Trophoblast cell (in vitro differentiated cells and primary cell): Measurements from ENCODE around the gene MARK1.

Experiments used
- DNase-seq, 2 donors: peaks; one replicate each; pipeline ENCODE4 v3.0.0-alpha.2; 2016
- H2AFZ ChIP-seq: 2 replicates; pipeline ENCODE4 v1.6.1; 2013; ENCODE audit warnings: low read length, moderate library complexity, mild to moderate bottlenecking; ENCODE audit not compliant: insufficient read depth, poor library complexity
- H2AK5ac ChIP-seq: 2 replicates; pipeline ENCODE4 v1.6.1; 2013; ENCODE audit warnings: mild to moderate bottlenecking, low read length
- H2BK120ac ChIP-seq: 2 replicates; pipeline ENCODE4 v1.6.1; 2013; ENCODE audit warnings: low read length, mild to moderate bottlenecking, moderate library complexity; ENCODE audit not compliant: insufficient read depth, poor library complexity
- H2BK12ac ChIP-seq: 2 replicates; pipeline ENCODE4 v1.6.1; 2013; ENCODE audit warnings: mild to moderate bottlenecking, low read length, moderate library complexity
- H2BK5ac ChIP-seq: 2 replicates; pipeline ENCODE4 v1.6.1; 2013; ENCODE audit warnings: low read length, low read depth, moderate library complexity, mild to moderate bottlenecking; ENCODE audit not compliant: poor library complexity
- H3K14ac ChIP-seq: 2 replicates; pipeline ENCODE4 v1.6.1; 2013; ENCODE audit warnings: mild to moderate bottlenecking, low read length
- H3K18ac ChIP-seq: 2 replicates; pipeline ENCODE4 v1.6.1; 2013; ENCODE audit warnings: mild to moderate bottlenecking, low read length
- H3K23ac ChIP-seq: 2 replicates; pipeline ENCODE4 v1.6.1; 2013; ENCODE audit warnings: low read length
- H3K27ac ChIP-seq: 2 replicates; pipeline ENCODE4 v1.5.1; 2013; ENCODE audit warnings: low read depth, mild to moderate bottlenecking, inconsistent platforms, low read length, moderate library complexity
- H3K27me3 ChIP-seq: 2 replicates; pipeline ENCODE4 v1.6.1; 2013; ENCODE audit warnings: inconsistent platforms, mild to moderate bottlenecking, low read length, moderate library complexity; ENCODE audit not compliant: insufficient read depth
- H3K36me3 ChIP-seq, 2 experiments: 1 replicate in 1 of 2; 2 replicates in 1 of 2; pipeline ENCODE4 v1.6.1; 2013; ENCODE audit warnings: low read length in 2 of 2, mild to moderate bottlenecking in 2 of 2, moderate library complexity in 1 of 2; ENCODE audit not compliant: insufficient read depth in 2 of 2, control insufficient read depth in 1 of 2
- H3K4ac ChIP-seq: 2 replicates; pipeline ENCODE4 v1.6.1; 2013; ENCODE audit warnings: low read depth, mild to moderate bottlenecking, low read length, moderate library complexity
- H3K4me1 ChIP-seq, 2 experiments: 1 replicate in 1 of 2; 2 replicates in 1 of 2; pipeline ENCODE4 v1.6.1; 2013; ENCODE audit warnings: low read length in 2 of 2, mild to moderate bottlenecking in 2 of 2, moderate library complexity in 1 of 2; ENCODE audit not compliant: insufficient read depth in 2 of 2, control insufficient read depth in 1 of 2
- H3K4me2 ChIP-seq: 2 replicates; pipeline ENCODE4 v1.6.1; 2013; ENCODE audit warnings: inconsistent platforms, mild to moderate bottlenecking, low read length, moderate library complexity
- H3K4me3 ChIP-seq: 2 replicates; pipeline ENCODE4 v1.5.1; 2013; ENCODE audit warnings: mild to moderate bottlenecking, low read depth, low read length, inconsistent platforms
- H3K79me1 ChIP-seq: one replicate; pipeline ENCODE4 v1.6.1; 2013; ENCODE audit warnings: low read length
- H3K79me2 ChIP-seq: 2 replicates; pipeline ENCODE4 v1.6.1; 2013; ENCODE audit warnings: low read length, mild to moderate bottlenecking; ENCODE audit not compliant: control insufficient read depth, insufficient read depth, poor library complexity
- H3K9ac ChIP-seq: 2 replicates; pipeline ENCODE4 v1.6.1; 2013; ENCODE audit warnings: mild to moderate bottlenecking, low read length
- H3K9me3 ChIP-seq: 2 replicates; pipeline ENCODE4 v1.6.1; 2013; ENCODE audit warnings: low read depth, mild to moderate bottlenecking, control low read depth, inconsistent platforms, low read length; ENCODE audit not compliant: insufficient read depth
- H4K12ac ChIP-seq: 2 replicates; pipeline ENCODE4 v1.6.1; 2013; ENCODE audit warnings: low read depth, mild to moderate bottlenecking, low read length, moderate library complexity
- H4K8ac ChIP-seq: 2 replicates; pipeline ENCODE4 v1.6.1; 2013; ENCODE audit warnings: low read depth, mild to moderate bottlenecking, low read length, moderate library complexity
- H4K91ac ChIP-seq: one replicate; pipeline ENCODE4 v1.6.1; 2013; ENCODE audit warnings: low read depth, mild to moderate bottlenecking, low read length, moderate library complexity
- WGBS: extraction: QIAGEN DNeasy Blood & Tissue Kit; methylation state at CpG from one replicate; pipeline ENCODE4 v1.1.7; 2013; ENCODE audit warnings: missing lambda C conversion rate; ENCODE audit not compliant: insufficient read length, insufficient coverage; ENCODE audit errors: extremely low coverage; 5-methylcytosine and 5-hydroxymethylcytosine counted together

The MARK1 gene

DNA sequence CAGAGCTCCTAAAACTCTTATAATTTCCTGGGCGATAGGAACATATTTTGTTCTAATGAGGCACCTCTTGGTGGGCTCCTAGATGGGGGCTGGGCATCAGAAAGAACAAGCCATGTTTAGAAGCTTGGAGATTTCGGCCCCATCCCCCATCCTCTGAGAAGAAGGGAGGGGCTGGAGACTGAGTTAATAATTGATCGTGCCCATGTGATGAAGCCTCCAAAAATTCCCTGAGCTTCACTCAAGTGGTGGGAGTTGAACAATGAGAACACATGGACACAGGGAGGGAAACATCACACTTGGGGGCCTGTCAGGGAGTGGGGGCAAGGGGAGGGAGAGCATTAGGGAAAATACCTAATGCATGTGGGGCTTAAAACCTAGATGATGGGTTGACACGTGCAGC is 180.3 kb downstream of the MARK1 start:
- no peak overlapping the region for H3K27ac ChIP-seq
- no peak overlapping the region for H2BK12ac ChIP-seq
- no CpG with 5 or more reads among the region's 4 CpGs for WGBS
- no peaks in the 10 kb centered on the region for H3K79me1 ChIP-seq
- no peak overlapping the region for H4K91ac ChIP-seq
- no peak overlapping the region for H4K12ac ChIP-seq
- no peaks in the 10 kb centered on the region for H3K4me1 ChIP-seq
- no peaks in the 10 kb centered on the region for H3K27me3 ChIP-seq
- H3K14ac ChIP-seq, result no peak overlapping the region
- H3K9me3 ChIP-seq, result peaks cover 2% of the 10 kb centered on the region
- H3K79me2 ChIP-seq, result no peaks in the 10 kb centered on the region
- H3K9ac ChIP-seq, result no peak overlapping the region
- no peak overlapping the region for H3K4me3 ChIP-seq
- no peak overlapping the region for H4K8ac ChIP-seq
- H2AK5ac ChIP-seq, result no peak overlapping the region
- no peak for DNase-seq
- no peaks in the 10 kb centered on the region for H3K36me3 ChIP-seq
- H2BK5ac ChIP-seq, result no peak overlapping the region
- H3K4me2 ChIP-seq, result no peak overlapping the region
- H3K23ac ChIP-seq, result no peak overlapping the region
- H3K18ac ChIP-seq, result no peak overlapping the region
- no peak overlapping the region for H2BK120ac ChIP-seq
- no peak overlapping the region for H2AFZ ChIP-seq
- H3K4ac ChIP-seq, result no peak overlapping the region

DNA sequence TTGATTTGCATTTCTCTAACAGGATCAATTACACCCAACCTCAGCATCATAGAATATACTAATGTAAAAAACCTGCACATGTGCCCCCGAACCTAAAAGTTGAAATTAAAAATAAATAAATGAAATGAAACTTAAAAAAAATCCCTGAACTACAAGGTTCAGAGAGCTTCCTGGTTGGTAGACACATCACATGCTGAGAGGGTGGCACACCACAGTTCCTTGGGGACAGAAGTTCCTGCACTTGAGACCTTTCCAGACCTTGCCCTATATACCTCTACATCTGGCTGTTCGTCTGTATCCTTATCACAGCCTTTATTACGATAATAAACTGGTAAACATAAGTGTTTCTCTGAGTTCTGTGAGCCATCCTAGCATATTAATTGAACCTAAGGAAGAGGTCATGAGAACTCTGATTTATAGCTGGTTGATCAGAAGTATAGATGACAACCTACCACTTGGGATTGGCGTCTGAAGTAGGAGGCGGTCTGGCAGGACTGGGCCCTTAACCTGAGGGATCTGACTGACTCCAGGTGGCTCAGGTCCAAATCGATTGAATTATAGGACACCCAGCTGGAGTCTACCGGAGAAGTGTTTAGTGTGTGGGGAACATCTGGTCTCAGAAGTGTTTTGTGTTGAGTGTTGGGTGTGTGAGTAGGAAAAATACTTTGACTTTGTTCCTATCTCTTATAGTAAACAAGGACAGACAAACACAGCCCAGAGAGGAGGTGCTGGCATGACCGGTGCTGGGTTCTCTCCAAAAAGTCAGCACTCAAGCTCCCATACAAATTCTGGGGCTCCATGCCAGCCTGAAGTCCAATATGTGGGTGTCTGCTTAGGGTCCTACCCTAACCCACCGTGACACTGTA is 181.2 kb downstream of the MARK1 start:
- no peak overlapping the region for H3K14ac ChIP-seq
- H3K27ac ChIP-seq, result no peak overlapping the region
- no peak overlapping the region for H2BK12ac ChIP-seq
- H3K18ac ChIP-seq, result no peak overlapping the region
- H3K4me2 ChIP-seq, result no peak overlapping the region
- H2AK5ac ChIP-seq, result no peak overlapping the region
- H3K27me3 ChIP-seq, result no peaks in the 10 kb centered on the region
- no peak overlapping the region for H4K12ac ChIP-seq
- no peak overlapping the region for H2BK5ac ChIP-seq
- H3K23ac ChIP-seq, result no peak overlapping the region
- H3K4me1 ChIP-seq, result no peaks in the 10 kb centered on the region
- H2AFZ ChIP-seq, result no peak overlapping the region
- H3K9ac ChIP-seq, result no peak overlapping the region
- H4K91ac ChIP-seq, result no peak overlapping the region
- no peak overlapping the region for H3K4ac ChIP-seq
- no peak for DNase-seq
- WGBS, result no CpG with 5 or more reads among the region's 9 CpGs
- no peak overlapping the region for H3K4me3 ChIP-seq
- no peak overlapping the region for H2BK120ac ChIP-seq
- H3K9me3 ChIP-seq, result peaks cover 2% of the 10 kb centered on the region
- no peaks in the 10 kb centered on the region for H3K79me1 ChIP-seq
- H3K36me3 ChIP-seq, result no peaks in the 10 kb centered on the region
- no peak overlapping the region for H4K8ac ChIP-seq
- H3K79me2 ChIP-seq, result no peaks in the 10 kb centered on the region

DNA sequence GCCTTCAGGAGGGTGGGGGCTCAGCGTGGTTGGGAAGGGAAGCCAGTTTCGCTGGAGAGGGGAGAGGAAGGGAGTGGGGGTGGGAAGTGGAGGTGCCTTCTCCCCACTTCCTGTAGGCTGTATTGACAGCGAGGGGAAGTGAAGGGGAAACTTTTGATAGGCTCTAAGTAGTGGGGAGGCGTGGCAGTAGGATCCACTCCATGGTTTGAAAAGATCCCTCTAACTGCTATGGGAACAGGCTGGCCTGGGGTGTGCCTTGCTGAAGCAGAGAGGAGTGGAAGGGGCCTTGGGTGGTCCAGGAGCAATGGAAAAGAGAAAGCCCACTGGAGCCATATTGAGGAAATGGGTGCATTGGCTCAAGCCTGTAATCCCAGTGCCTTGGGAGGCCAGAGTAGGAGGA is 182.4 kb downstream of the MARK1 start:
- Histone ChIP-seq H3K79me1 (no peaks in the 10 kb centered on the region), H3K27me3 (no peaks in the 10 kb centered on the region), H2AFZ (no peak overlapping the region), H3K79me2 (no peaks in the 10 kb centered on the region), H2BK120ac (no peak overlapping the region), H2AK5ac (no peak overlapping the region), H3K4me2 (no peak overlapping the region), H4K8ac (no peak overlapping the region), H3K23ac (no peak overlapping the region), H3K4me3 (no peak overlapping the region), H3K4ac (no peak overlapping the region), H3K18ac (no peak overlapping the region), H4K91ac (no peak overlapping the region), H4K12ac (no peak overlapping the region), H3K9ac (no peak overlapping the region), H3K27ac (no peak overlapping the region), H3K14ac (no peak overlapping the region), H3K9me3 (peaks cover 2% of the 10 kb centered on the region), H3K4me1 (no peaks in the 10 kb centered on the region), H3K36me3 (no peaks in the 10 kb centered on the region), H2BK5ac (no peak overlapping the region), H2BK12ac (no peak overlapping the region)
- DNase-seq, result no peak
- no CpG with 5 or more reads among the region's 4 CpGs for WGBS

DNA sequence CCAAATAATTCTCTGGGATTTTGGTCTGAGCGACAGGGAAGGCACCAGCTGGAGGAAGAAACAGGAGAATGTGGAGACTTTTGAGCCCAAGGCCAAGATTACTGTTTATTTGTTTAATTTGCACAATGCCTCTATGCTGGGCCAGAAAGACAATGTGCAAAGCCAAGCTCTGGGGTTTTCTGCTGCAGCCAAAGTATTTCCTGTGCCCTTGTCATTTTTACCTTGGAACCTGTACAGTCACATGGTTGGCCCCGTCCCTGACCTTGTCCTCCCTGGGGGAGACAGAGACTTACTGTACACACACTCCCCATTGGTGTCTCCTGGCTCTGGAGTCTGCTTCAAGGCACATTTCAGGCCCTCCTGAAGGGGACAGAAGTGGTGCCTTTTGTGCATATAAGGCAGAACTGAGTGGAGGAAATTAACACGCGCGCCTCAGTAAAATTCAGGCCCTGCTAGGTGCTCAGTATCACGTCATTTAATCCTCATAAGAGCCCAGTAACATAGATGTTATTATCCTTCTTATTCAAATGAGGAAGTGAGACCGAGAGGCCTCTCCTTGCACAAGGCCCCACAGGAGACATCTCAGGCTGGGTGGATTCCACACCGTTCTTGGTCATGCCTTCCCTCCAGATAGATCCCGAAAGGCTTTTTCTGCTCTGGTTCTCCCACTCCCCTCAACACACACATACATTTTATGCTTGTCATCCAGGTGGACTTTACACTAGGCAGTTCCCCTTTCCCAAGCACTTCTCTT is 183.3 kb downstream of the MARK1 start:
- no peaks in the 10 kb centered on the region for H3K27me3 ChIP-seq
- no peak overlapping the region for H2BK5ac ChIP-seq
- H2BK12ac ChIP-seq, result no peak overlapping the region
- no peak overlapping the region for H3K9ac ChIP-seq
- peaks cover 2% of the 10 kb centered on the region for H3K9me3 ChIP-seq
- no peaks in the 10 kb centered on the region for H3K4me1 ChIP-seq
- no peak overlapping the region for H4K12ac ChIP-seq
- H4K8ac ChIP-seq, result no peak overlapping the region
- no peak overlapping the region for H3K14ac ChIP-seq
- no peak overlapping the region for H3K18ac ChIP-seq
- H2AK5ac ChIP-seq, result no peak overlapping the region
- no peaks in the 10 kb centered on the region for H3K36me3 ChIP-seq
- H4K91ac ChIP-seq, result no peak overlapping the region
- H3K79me1 ChIP-seq, result no peaks in the 10 kb centered on the region
- no peak overlapping the region for H3K4me2 ChIP-seq
- H3K4ac ChIP-seq, result no peak overlapping the region
- no peak overlapping the region for H3K4me3 ChIP-seq
- DNase-seq, result no peak
- no peak overlapping the region for H3K27ac ChIP-seq
- WGBS, result no CpG with 5 or more reads among the region's 9 CpGs
- no peak overlapping the region for H2AFZ ChIP-seq
- H3K23ac ChIP-seq, result no peak overlapping the region
- no peaks in the 10 kb centered on the region for H3K79me2 ChIP-seq
- no peak overlapping the region for H2BK120ac ChIP-seq
